NCI-H1930 (cell line): ENCODE data around the gene GGCX.
"Not testable (repeated sequence)": the region's sequence is repeated elsewhere in the genome, so short reads cannot be mapped to it uniquely, and the experiment has no call there.

Experiments used
- DNase-seq, 2 experiments: peaks; one replicate each; lab custom pipeline; 2025; lab: John Stamatoyannopoulos, UW

Gene GGCX

GRCh38 chr2:85594715-85595300, 33.5 kb upstream of the GGCX start:
- DNase-seq = no peak

- DNase-seq = no peak
Observed at GRCh38 chr2:85593023-85593422, 31.7 kb upstream of the GGCX start.

GRCh38 chr2:85592299-85592698, 31.0 kb upstream of the GGCX start:
- not testable (repeated sequence) for DNase-seq

GRCh38 chr2:85591563-85591962, 30.3 kb upstream of the GGCX start:
- DNase-seq = no peak

- DNase-seq = no peak
Observed at GRCh38 chr2:85590950-85591349, 29.7 kb upstream of the GGCX start.

GRCh38 chr2:85589982-85590791, 28.9 kb upstream of the GGCX start:
- no peak for DNase-seq

GRCh38 chr2:85589181-85589580, 27.9 kb upstream of the GGCX start:
- no peak for DNase-seq

GRCh38 chr2:85588645-85589044, 27.4 kb upstream of the GGCX start:
- no peak for DNase-seq

- DNase-seq = no peak
Observed at GRCh38 chr2:85588236-85588635, 26.9 kb upstream of the GGCX start.

GRCh38 chr2:85585781-85586105, 24.4 kb upstream of the GGCX start:
- DNase-seq = no peak

- no peak for DNase-seq
Observed at GRCh38 chr2:85584857-85585780, 23.8 kb upstream of the GGCX start.

- DNase-seq = no peak
Observed at GRCh38 chr2:85584354-85584856, 23.1 kb upstream of the GGCX start, which contains the start of gene VAMP5. Gene VAMP5 (plus strand): TSS chr2:85584431. CDS start chr2:85584491, 60 bp downstream.

- no peak for DNase-seq
Observed at GRCh38 chr2:85583667-85584353, 22.5 kb upstream of the GGCX start.

- no peak for DNase-seq
Observed at GRCh38 chr2:85582492-85582891, 21.2 kb upstream of the GGCX start.

GRCh38 chr2:85580206-85580605, 18.9 kb upstream of the GGCX start:
- DNase-seq = no peak

GRCh38 chr2:85579266-85579935, 18.1 kb upstream of the GGCX start:
- no peak for DNase-seq

- no peak for DNase-seq
Observed at GRCh38 chr2:85578243-85579180, 17.2 kb upstream of the GGCX start.

- DNase-seq = no peak
Observed at GRCh38 chr2:85577386-85578242, 16.3 kb upstream of the GGCX start, which contains the start of gene VAMP8. Gene VAMP8 (plus strand): TSS chr2:85577586. CDS start chr2:85577647, 61 bp downstream.

GRCh38 chr2:85577063-85577385, 15.7 kb upstream of the GGCX start:
- DNase-seq = no peak
